NCI-H510A treated with DMSO at 0.1 percent for 48 hours (cell line): ENCODE results near the gene SPATA31D4.

Experiments
- DNase-seq: peaks from one replicate; lab custom pipeline; 2025; lab: John Stamatoyannopoulos, UW

The SPATA31D4 gene

GRCh38 chr9:81964218-81965171 lies 36.3 kb downstream of the SPATA31D4 start:
- no peak for DNase-seq

DNA sequence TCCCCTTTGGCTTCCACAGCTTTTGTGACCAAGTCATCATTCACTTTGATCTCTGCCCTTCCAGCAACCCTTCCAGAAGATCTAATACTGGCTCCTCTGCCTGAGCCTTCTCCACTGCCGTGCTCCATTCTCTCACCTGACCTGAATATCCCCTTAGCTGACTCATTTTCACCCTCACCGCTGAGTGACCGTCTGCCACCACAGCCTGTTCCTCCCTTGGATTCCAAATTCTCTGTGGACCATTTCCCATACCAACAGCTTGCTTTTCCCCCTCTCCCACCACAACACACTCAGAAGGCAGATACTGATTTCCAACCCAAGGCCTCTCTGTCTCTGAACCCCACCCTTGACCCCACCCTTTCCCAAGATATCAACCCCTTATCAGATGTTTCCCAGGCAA lies 39.8 kb downstream of the SPATA31D4 start:
- no peak for DNase-seq

GRCh38 chr9:81969971-81970370 lies 41.7 kb downstream of the SPATA31D4 start:
- no peak for DNase-seq

- DNase-seq: no peak
Observed at GRCh38 chr9:81971727-81972126, 43.5 kb downstream of the SPATA31D4 start.

GRCh38 chr9:81974764-81975163 lies 46.5 kb downstream of the SPATA31D4 start:
- no peak for DNase-seq

DNA sequence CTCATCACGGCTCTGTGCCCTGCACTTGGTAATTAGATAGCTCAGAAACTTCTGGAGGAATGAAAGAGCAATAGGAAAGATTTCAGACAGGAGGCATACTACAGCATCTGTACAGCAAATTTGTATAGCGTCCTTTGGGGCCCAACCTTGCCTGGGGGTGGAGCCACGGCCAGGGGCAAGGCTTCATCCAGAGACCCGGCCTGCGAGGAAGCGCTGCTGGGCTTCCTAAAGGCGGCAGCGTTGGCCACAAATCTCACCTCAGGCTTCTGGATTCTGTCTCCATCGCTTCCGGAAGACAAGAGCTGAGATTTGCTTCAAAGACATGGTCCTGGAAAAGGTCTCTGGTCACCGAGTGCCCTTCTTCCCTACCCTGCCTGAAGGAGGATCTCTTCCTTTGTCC lies 48.1 kb downstream of the SPATA31D4 start:
- no peak for DNase-seq

DNA sequence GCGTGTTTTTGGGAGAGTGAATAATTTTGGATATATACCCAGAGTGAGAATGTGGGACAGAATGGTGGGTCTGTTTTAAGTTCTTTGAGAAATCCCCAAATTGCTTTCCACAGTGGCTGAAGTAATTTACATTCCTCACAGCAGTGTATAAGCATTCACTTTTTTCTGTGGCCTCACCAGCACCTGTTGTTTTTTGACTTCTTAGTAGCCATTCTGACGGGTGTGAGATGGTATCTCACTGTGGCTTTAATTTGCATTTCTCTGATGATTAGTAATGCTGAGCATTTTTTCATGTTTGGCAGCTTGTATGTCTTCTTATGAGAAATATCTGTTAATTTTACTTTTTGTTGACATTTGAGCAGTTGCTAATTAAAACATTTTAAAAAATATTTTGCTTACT lies 51.0 kb downstream of the SPATA31D4 start:
- DNase-seq: no peak

GRCh38 chr9:81980568-81980967 lies 52.3 kb downstream of the SPATA31D4 start:
- no peak for DNase-seq

GRCh38 chr9:81981883-81982282 lies 53.7 kb downstream of the SPATA31D4 start:
- no peak for DNase-seq
